Activated CD4-positive, alpha-beta T cell treated with anti-CD3 and anti-CD28 coated beads for 36 hours (primary cell): ENCODE measurements around the gene ALKBH6. TPM values are rescaled to one million over a fixed set of nuclear protein-coding genes. Genes with fewer than 3 reads are reported as not detected.

Experiments
- ATAC-seq: fragments of 200-7000 bp; cut with Tn5 transposase; one replicate; pipeline ENCODE4 v1.10.0; 2021; ENCODE audit warnings: mild to moderate bottlenecking, moderate library complexity
- CTCF ChIA-PET: fragments of 350-600 bp; sonication (Branson Sonifier 250); formaldehyde crosslinking; loops from one replicate; lab custom pipeline; 2021; ENCODE audit warnings: antibody characterized with exemption; lab: Charles Lee
- POLR2A ChIA-PET: fragments of 350-600 bp; sonication (Branson Sonifier 250); formaldehyde crosslinking; loops from one replicate; lab custom pipeline; 2021; ENCODE audit warnings: antibody characterized with exemption, inconsistent platforms; lab: Charles Lee
- DNase-seq: peaks from one replicate; pipeline ENCODE4 v3.0.0-alpha.2; 2020
- H3K27ac Mint-ChIP-seq: one replicate; pipeline ENCODE4 v1.8.0; 2021; ENCODE audit warnings: mixed read lengths
- H3K27me3 Mint-ChIP-seq: one replicate; pipeline ENCODE4 v1.8.0; 2021; ENCODE audit warnings: mixed read lengths
- H3K36me3 Mint-ChIP-seq: one replicate; pipeline ENCODE4 v1.8.0; 2021; ENCODE audit warnings: low read depth, mixed read lengths
- H3K4me1 Mint-ChIP-seq: one replicate; pipeline ENCODE4 v1.8.0; 2021; ENCODE audit warnings: mixed read lengths
- H3K4me3 Mint-ChIP-seq: one replicate; pipeline ENCODE4 v1.8.0; 2021; ENCODE audit warnings: mild to moderate bottlenecking, moderate library complexity, mixed read lengths
- H3K9me3 Mint-ChIP-seq: one replicate; pipeline ENCODE4 v1.8.0; 2021; ENCODE audit warnings: low read depth, mixed read lengths
- intact Hi-C, 2 experiments: fragments of 100-400 bp; cut with DNase I in 1 of 2; cut with micrococcal nuclease in 1 of 2; formaldehyde crosslinking; loops; one replicate each; pipeline versions ENCODE4 v1.14.2 to v1.15.1; 2022 to 2024; cut with DNase I, micrococcal nuclease
- total RNA-seq, 2 experiments: library from RNA; stranded (reverse); gene quantifications; one replicate each; pipeline ENCODE4 v1.2.3, GENCODE V29; 2021

The ALKBH6 gene
- total RNA-seq, 2 experiments from 2014 or later: 40.6 to 42.2 TPM

GRCh38 chr19:36028313-36029041 lies 14.5 kb upstream of the ALKBH6 start:
- no peak overlapping the region for H3K27ac Mint-ChIP-seq
- H3K27me3 Mint-ChIP-seq: no peaks in the 10 kb centered on the region
- CTCF ChIA-PET: no interaction called here
- H3K4me1 Mint-ChIP-seq: peaks cover 9% of the 10 kb centered on the region
- H3K9me3 Mint-ChIP-seq: no peaks in the 10 kb centered on the region
- no peak for DNase-seq
- no peak overlapping the region for H3K4me3 Mint-ChIP-seq
- ATAC-seq: no peak
- intact Hi-C loops: no loop called here
- POLR2A ChIA-PET: interaction anchor here (0.6 kb wide), 1 partner anchor 266 kb away, joined by 7 read pairs; no protein-coding TSS in a partner anchor
- peaks cover 20% of the 10 kb centered on the region for H3K36me3 Mint-ChIP-seq

GRCh38 chr19:36027696-36028095 lies 13.7 kb upstream of the ALKBH6 start:
- Mint-ChIP-seq H3K27ac (no peak overlapping the region), H3K36me3 (peaks cover 25% of the 10 kb centered on the region), H3K4me1 (peaks cover 5% of the 10 kb centered on the region), H3K4me3 (no peak overlapping the region), H3K27me3 (no peaks in the 10 kb centered on the region), H3K9me3 (no peaks in the 10 kb centered on the region)
- ATAC-seq: no peak
- POLR2A ChIA-PET: no interaction called here
- CTCF ChIA-PET: no interaction called here
- intact Hi-C loops: no loop called here
- DNase-seq: no peak

GRCh38 chr19:36026091-36026876 lies 12.3 kb upstream of the ALKBH6 start:
- H3K4me1 Mint-ChIP-seq: no peaks in the 10 kb centered on the region
- H3K27ac Mint-ChIP-seq: no peak overlapping the region
- CTCF ChIA-PET: interaction anchor here (0.7 kb wide), 1 partner anchor 28 kb away, joined by 4 read pairs; no protein-coding TSS in a partner anchor
- ATAC-seq (no peak), DNase-seq (no peak)
- no peaks in the 10 kb centered on the region for H3K27me3 Mint-ChIP-seq
- H3K4me3 Mint-ChIP-seq: no peak overlapping the region
- H3K36me3 Mint-ChIP-seq: peaks cover 26% of the 10 kb centered on the region
- intact Hi-C loops: no loop called here
- H3K9me3 Mint-ChIP-seq: no peaks in the 10 kb centered on the region
- POLR2A ChIA-PET: no interaction called here

GRCh38 chr19:36025541-36025940 lies 11.5 kb upstream of the ALKBH6 start:
- Mint-ChIP-seq H3K4me1 (no peaks in the 10 kb centered on the region), H3K9me3 (no peaks in the 10 kb centered on the region), H3K36me3 (peaks cover 30% of the 10 kb centered on the region), H3K27ac (no peak overlapping the region), H3K4me3 (no peak overlapping the region), H3K27me3 (no peaks in the 10 kb centered on the region)
- CTCF ChIA-PET: interaction anchor here (0.7 kb wide), 1 partner anchor 29 kb away, joined by 4 read pairs; no protein-coding TSS in a partner anchor
- intact Hi-C loops: no loop called here
- ATAC-seq (no peak), DNase-seq (no peak)
- POLR2A ChIA-PET: no interaction called here

GRCh38 chr19:36023432-36023831 lies 9.4 kb upstream of the ALKBH6 start:
- POLR2A ChIA-PET: no interaction called here

GRCh38 chr19:36019061-36019670 lies 5.2 kb upstream of the ALKBH6 start:
- Mint-ChIP-seq H3K27me3 (no peaks in the 10 kb centered on the region), H3K9me3 (no peaks in the 10 kb centered on the region), H3K4me3 (no peak overlapping the region), H3K4me1 (peaks cover 14% of the 10 kb centered on the region), H3K27ac (no peak overlapping the region), H3K36me3 (peaks cover 20% of the 10 kb centered on the region)
- CTCF ChIA-PET: no interaction called here
- ATAC-seq (no peak), DNase-seq (no peak)
- intact Hi-C loops: no loop called here
- POLR2A ChIA-PET: interaction anchor here (0.6 kb wide), 1 partner anchor 150 kb away, joined by 3 read pairs; no protein-coding TSS in a partner anchor

More at GRCh38 chr19:36023432-36023831, 9.4 kb upstream of the ALKBH6 start:
- Mint-ChIP-seq H3K9me3 (no peaks in the 10 kb centered on the region), H3K4me3 (no peak overlapping the region), H3K27me3 (no peaks in the 10 kb centered on the region), H3K27ac (no peak overlapping the region), H3K36me3 (peaks cover 24% of the 10 kb centered on the region), H3K4me1 (no peaks in the 10 kb centered on the region)
- ATAC-seq (no peak), DNase-seq (no peak)
- intact Hi-C loops: no loop called here
- CTCF ChIA-PET: no interaction called here

- ChIA-PET CTCF (interaction anchor here (0.6 to 1.5 kb wide), 7 partner anchors 18 to 273 kb away, joined by 3 to 7 read pairs (median 4); partner anchors contain the start of genes LIN37, SDHAF1 and THAP8), POLR2A (interaction anchor here (1.0 kb wide), 1 partner anchor 102 kb away, joined by 3 read pairs; the partner anchor contains the start of genes POLR2I and TBCB)
- no peak for ATAC-seq
- no peaks in the 10 kb centered on the region for H3K9me3 Mint-ChIP-seq
- no peaks in the 10 kb centered on the region for H3K27me3 Mint-ChIP-seq
- DNase-seq: no peak
- peak overlapping the region; percentile 96 for H3K4me3 Mint-ChIP-seq
- peak overlapping the region; percentile 94 for H3K27ac Mint-ChIP-seq
- peaks cover 5% of the 10 kb centered on the region for H3K36me3 Mint-ChIP-seq
- peaks cover 36% of the 10 kb centered on the region for H3K4me1 Mint-ChIP-seq
- intact Hi-C loops: loop anchor here (1.0 to 5.0 kb wide), 15 partner anchors 14 to 369 kb away; partner anchors contain the start of genes SDHAF1 (in 2 of the 2), TBCB (in 2 of the 2), THAP8 (in 2 of the 2) and WDR62 (in 2 of the 2)
Measured at GRCh38 chr19:36013280-36014011, 567 bp downstream of the ALKBH6 start.

- no peak overlapping the region for H3K27ac Mint-ChIP-seq
- DNase-seq (no peak), ATAC-seq (no peak)
- intact Hi-C loops: loop anchor here in 1 of 2 experiments (5.0 kb wide), 1 partner anchor 293 kb away; the partner anchor contains the start of gene KMT2B
- peaks cover 31% of the 10 kb centered on the region for H3K4me1 Mint-ChIP-seq
- ChIA-PET CTCF (no interaction called here), POLR2A (no interaction called here)
- H3K27me3 Mint-ChIP-seq: no peaks in the 10 kb centered on the region
- H3K9me3 Mint-ChIP-seq: no peaks in the 10 kb centered on the region
- no peak overlapping the region for H3K4me3 Mint-ChIP-seq
- H3K36me3 Mint-ChIP-seq: peaks cover 5% of the 10 kb centered on the region
Measured at GRCh38 chr19:36010402-36010801, 3.6 kb downstream of the ALKBH6 start.

- Mint-ChIP-seq H3K36me3 (peaks cover 5% of the 10 kb centered on the region), H3K4me1 (peaks cover 26% of the 10 kb centered on the region), H3K27ac (no peak overlapping the region), H3K9me3 (no peaks in the 10 kb centered on the region), H3K27me3 (no peaks in the 10 kb centered on the region), H3K4me3 (peak overlapping the region; percentile 35)
- POLR2A ChIA-PET: no interaction called here
- no peak for ATAC-seq
- intact Hi-C loops: loop anchor here in 1 of 2 experiments (5.0 kb wide), 1 partner anchor 293 kb away; the partner anchor contains the start of gene KMT2B
- CTCF ChIA-PET: no interaction called here
- no peak for DNase-seq
Measured at GRCh38 chr19:36009633-36010379, 4.2 kb downstream of the ALKBH6 start.

GRCh38 chr19:36009220-36009619 lies 4.8 kb downstream of the ALKBH6 start:
- no peaks in the 10 kb centered on the region for H3K9me3 Mint-ChIP-seq
- CTCF ChIA-PET: no interaction called here
- H3K27ac Mint-ChIP-seq: no peak overlapping the region
- H3K4me1 Mint-ChIP-seq: peaks cover 22% of the 10 kb centered on the region
- no peaks in the 10 kb centered on the region for H3K27me3 Mint-ChIP-seq
- DNase-seq (peak; percentile 73), ATAC-seq (peak; percentile 12)
- H3K36me3 Mint-ChIP-seq: peaks cover 5% of the 10 kb centered on the region
- POLR2A ChIA-PET: no interaction called here
- peak overlapping the region; percentile 35 for H3K4me3 Mint-ChIP-seq
- intact Hi-C loops: no loop called here
